ENCODE data around the gene LTB. TPM values are rescaled to one million over a fixed set of nuclear protein-coding genes. Genes with fewer than 3 reads are reported as not detected.

LTB gene
- total and polyA plus RNA-seq, 2 donors (not counting 3 experiments of a cell fraction or from before 2014, with no cell fraction given) = 1.2 to 2.1 TPM

DNA sequence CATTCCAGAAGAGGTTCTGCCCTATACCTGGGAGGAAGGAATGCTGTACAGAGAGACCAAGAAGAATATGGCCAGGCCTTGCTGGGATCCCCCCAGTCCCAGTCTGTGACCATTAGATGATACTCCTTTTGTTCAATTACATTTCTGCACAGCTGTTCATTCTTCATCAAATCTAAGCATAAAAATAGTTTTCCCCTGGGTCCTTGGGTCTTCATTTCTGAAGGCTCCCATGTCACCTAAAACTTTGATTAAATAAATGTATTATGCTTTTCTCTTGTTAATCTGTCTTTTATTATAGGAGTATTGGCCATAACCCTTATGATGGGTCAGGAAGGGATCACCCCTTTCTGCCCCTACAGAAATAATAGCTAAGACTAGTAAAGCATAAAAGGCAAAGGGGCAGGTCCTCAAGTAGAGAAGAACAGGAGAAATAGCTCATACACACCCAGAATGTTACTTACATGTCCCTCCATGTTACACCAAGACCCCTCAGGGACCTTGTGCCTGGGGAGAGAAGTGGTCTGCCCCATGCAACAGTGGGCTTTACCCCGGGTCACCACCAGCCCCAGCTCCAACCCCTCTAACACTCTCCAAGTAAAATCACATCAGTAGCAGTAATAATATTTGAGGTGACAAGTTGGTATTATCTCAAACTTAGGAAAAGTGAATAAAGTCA is 12.2 kb downstream of the LTB start:
- no peak for FAIRE-seq
- intact Hi-C loops (cut with micrococcal nuclease) = no loop called here

More for the DNA sequence above, 12.2 kb downstream of the LTB start:
- Histone ChIP-seq H3K36me3 (ENCODE audit: control insufficient read depth in 2 of 2, extremely low read depth in 1 of 2, insufficient read depth in 2 of 2, low read length in 2 of 2) (no peaks in the 10 kb centered on the region), H3K27me3 (ENCODE audit: control insufficient read depth in 2 of 2, insufficient read depth in 2 of 2, low read length in 2 of 2) (no peaks in the 10 kb centered on the region), H3K27ac (ENCODE audit: insufficient read depth, low read depth, low read length) (no peak overlapping the region), H3K4me2 (ENCODE audit: insufficient read depth, low read length) (no peak overlapping the region), H3K4me3 (replicated peaks in 1 of 3; ENCODE audit: insufficient read depth in 1 of 3, low read depth in 1 of 3, low read length in 3 of 3) (no peak overlapping the region), H3K9me3 (replicated peaks; ENCODE audit: control insufficient read depth, insufficient read depth, low read length) (no peaks in the 10 kb centered on the region), H3K9me1 (replicated peaks; ENCODE audit: control insufficient read depth, extremely low read depth, insufficient read depth, low read length) (no peaks in the 10 kb centered on the region), H3K79me2 (ENCODE audit: control insufficient read depth, insufficient read depth, low read length) (no peaks in the 10 kb centered on the region), H2AFZ (ENCODE audit: low read depth, low read length) (no peak overlapping the region), H4K20me1 (replicated peaks; ENCODE audit: control insufficient read depth, extremely low read depth, insufficient read depth, low read length) (no peaks in the 10 kb centered on the region), H3K4me1 (ENCODE audit: control insufficient read depth, extremely low read depth, insufficient read depth, low read length) (no peaks in the 10 kb centered on the region), H3K9ac (replicated peaks; ENCODE audit: extremely low read depth, insufficient read depth, low read length) (no peak overlapping the region)
- dilution Hi-C loops (cut with MboI; ENCODE audit: extremely low pct_ligation_motif_present, low sequenced_read_pairs) = no loop called here
- no TSS peak for BruUV-seq (replicated peaks)
- no peak for TF ChIP-seq MYC (IDR thresholded peaks at IDR 0.05; ENCODE audit: low read depth, low read length)
- no peak for TF ChIP-seq POLR2AphosphoS5 (IDR thresholded peaks at IDR 0.05; ENCODE audit: insufficient read depth, low read depth, low read length)
- no peak for TF ChIP-seq FOS (IDR thresholded peaks at IDR 0.05; ENCODE audit: borderline replicate concordance, insufficient read depth, low read length)
- TF ChIP-seq JUN (IDR thresholded peaks at IDR 0.05; ENCODE audit: borderline replicate concordance, insufficient read depth, insufficient read length, low read depth) = no peak
- no peak for TF ChIP-seq EZH2 (IDR thresholded peaks at IDR 0.05; ENCODE audit: borderline replicate concordance, low read depth, low read length, severe bottlenecking)
- no peak for TF ChIP-seq POLR2A (IDR thresholded peaks at IDR 0.05; ENCODE audit: low read depth, low read length)
- TF ChIP-seq, protein P1, sequence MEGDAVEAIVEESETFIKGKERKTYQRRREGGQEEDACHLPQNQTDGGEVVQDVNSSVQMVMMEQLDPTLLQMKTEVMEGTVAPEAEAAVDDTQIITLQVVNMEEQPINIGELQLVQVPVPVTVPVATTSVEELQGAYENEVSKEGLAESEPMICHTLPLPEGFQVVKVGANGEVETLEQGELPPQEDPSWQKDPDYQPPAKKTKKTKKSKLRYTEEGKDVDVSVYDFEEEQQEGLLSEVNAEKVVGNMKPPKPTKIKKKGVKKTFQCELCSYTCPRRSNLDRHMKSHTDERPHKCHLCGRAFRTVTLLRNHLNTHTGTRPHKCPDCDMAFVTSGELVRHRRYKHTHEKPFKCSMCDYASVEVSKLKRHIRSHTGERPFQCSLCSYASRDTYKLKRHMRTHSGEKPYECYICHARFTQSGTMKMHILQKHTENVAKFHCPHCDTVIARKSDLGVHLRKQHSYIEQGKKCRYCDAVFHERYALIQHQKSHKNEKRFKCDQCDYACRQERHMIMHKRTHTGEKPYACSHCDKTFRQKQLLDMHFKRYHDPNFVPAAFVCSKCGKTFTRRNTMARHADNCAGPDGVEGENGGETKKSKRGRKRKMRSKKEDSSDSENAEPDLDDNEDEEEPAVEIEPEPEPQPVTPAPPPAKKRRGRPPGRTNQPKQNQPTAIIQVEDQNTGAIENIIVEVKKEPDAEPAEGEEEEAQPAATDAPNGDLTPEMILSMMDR (IDR thresholded peaks at IDR 0.05; ENCODE audit: extremely low read depth in 1 of 2, insufficient read depth in 1 of 2, low read depth in 1 of 2, low read length in 2 of 2) = no peak
- TF ChIP-seq GATA2 (IDR thresholded peaks at IDR 0.05; ENCODE audit: insufficient read depth, insufficient read length, low read depth, low read length) = no peak
- TF ChIP-seq, protein P2, sequence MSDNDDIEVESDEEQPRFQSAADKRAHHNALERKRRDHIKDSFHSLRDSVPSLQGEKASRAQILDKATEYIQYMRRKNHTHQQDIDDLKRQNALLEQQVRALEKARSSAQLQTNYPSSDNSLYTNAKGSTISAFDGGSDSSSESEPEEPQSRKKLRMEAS (IDR thresholded peaks at IDR 0.05; ENCODE audit: insufficient read depth, insufficient read length) = no peak
- ChIA-PET POLR2A (no interaction called here), CTCF (interaction anchor here (1.4 to 31.0 kb wide), 3 partner anchors 10 to 19 kb away, joined by 3 to 1517 read pairs (median 28); partner anchors contain the start of genes LST1, LTB, NCR3 and TNF)
- DNase-seq (ENCODE audit: low read depth, low spot score) = no peak
